ENCODE measurements around the gene CAMTA1.

DNA sequence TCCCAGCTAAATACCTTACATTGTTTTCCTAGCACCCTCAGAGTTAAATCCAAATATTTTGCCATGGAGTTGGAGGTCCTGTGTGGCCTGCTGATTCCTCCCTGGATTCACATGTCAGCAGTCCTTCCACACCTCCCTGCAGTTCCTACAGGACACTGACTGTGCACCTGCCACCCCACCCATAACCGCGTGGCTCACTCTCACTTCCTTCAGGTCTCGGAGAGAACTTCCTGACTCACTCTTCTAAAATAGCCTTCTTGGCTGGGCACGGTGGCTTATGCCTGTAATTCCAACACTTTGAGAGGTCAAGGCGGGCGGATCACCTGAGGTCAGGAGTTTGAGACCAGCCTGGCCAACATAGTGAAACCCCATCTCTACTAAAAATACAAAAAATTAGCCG, 8.4 kb upstream of the CAMTA1 start:
- TF ChIP-seq, protein P1, sequence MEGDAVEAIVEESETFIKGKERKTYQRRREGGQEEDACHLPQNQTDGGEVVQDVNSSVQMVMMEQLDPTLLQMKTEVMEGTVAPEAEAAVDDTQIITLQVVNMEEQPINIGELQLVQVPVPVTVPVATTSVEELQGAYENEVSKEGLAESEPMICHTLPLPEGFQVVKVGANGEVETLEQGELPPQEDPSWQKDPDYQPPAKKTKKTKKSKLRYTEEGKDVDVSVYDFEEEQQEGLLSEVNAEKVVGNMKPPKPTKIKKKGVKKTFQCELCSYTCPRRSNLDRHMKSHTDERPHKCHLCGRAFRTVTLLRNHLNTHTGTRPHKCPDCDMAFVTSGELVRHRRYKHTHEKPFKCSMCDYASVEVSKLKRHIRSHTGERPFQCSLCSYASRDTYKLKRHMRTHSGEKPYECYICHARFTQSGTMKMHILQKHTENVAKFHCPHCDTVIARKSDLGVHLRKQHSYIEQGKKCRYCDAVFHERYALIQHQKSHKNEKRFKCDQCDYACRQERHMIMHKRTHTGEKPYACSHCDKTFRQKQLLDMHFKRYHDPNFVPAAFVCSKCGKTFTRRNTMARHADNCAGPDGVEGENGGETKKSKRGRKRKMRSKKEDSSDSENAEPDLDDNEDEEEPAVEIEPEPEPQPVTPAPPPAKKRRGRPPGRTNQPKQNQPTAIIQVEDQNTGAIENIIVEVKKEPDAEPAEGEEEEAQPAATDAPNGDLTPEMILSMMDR (conservative IDR thresholded peaks at IDR 0.05; ENCODE audit: low read length): no peak
- TF ChIP-seq EZH2phosphoT487 (IDR thresholded peaks at IDR 0.05; ENCODE audit: borderline replicate concordance, low read depth, low read length): no peak
